H4 (cell line): Measurements from ENCODE around the gene NDUFA13. TPM values are rescaled to one million over a fixed set of nuclear protein-coding genes. Genes with fewer than 3 reads are reported as not detected.

Source experiments
- DNase-seq: peaks from one replicate; pipeline ENCODE4 v3.0.0-alpha.2; 2015; ENCODE audit warnings: low spot score
- total RNA-seq: library from RNA; depleted of rRNA; stranded (reverse); fragments of >200 nt; shearing (Covaris generic); gene quantifications from 2 replicates; pipeline ENCODE4 v1.2.3, GENCODE V29; 2014

NDUFA13 gene
- total RNA-seq, 1 experiment from 2014 or later = 89.2 TPM

- no peak for DNase-seq
These were observed 17.0 kb downstream of the NDUFA13 start for GRCh38 chr19:19532806-19533701.

GRCh38 chr19:19533841-19534240 is 17.8 kb downstream of the NDUFA13 start:
- no peak for DNase-seq

GRCh38 chr19:19534556-19535265 is 18.7 kb downstream of the NDUFA13 start:
- no peak for DNase-seq

GRCh38 chr19:19535311-19536191 is 19.5 kb downstream of the NDUFA13 start:
- DNase-seq = no peak

GRCh38 chr19:19537075-19538048 is 21.3 kb downstream of the NDUFA13 start:
- DNase-seq = no peak

GRCh38 chr19:19538061-19538784 is 22.2 kb downstream of the NDUFA13 start, which contains the start of gene CILP2:
Gene CILP2, plus strand, starts transcription at chr19:19538265. Its CDS starts 85 bp downstream, at chr19:19538350.
- no peak for DNase-seq

GRCh38 chr19:19538785-19539166 is 22.8 kb downstream of the NDUFA13 start:
- no peak for DNase-seq

- no peak for DNase-seq
These were observed 23.7 kb downstream of the NDUFA13 start for GRCh38 chr19:19539698-19540063.

- DNase-seq = no peak
These were observed 24.2 kb downstream of the NDUFA13 start for GRCh38 chr19:19540064-19540714.

- DNase-seq = no peak
These were observed 24.9 kb downstream of the NDUFA13 start for GRCh38 chr19:19540715-19541515.

- DNase-seq = no peak
These were observed 25.6 kb downstream of the NDUFA13 start for GRCh38 chr19:19541616-19542015.

GRCh38 chr19:19542507-19542906 is 26.5 kb downstream of the NDUFA13 start:
- DNase-seq = no peak

GRCh38 chr19:19543101-19543500 is 27.1 kb downstream of the NDUFA13 start:
- DNase-seq = no peak

- DNase-seq = no peak
These were observed 27.6 kb downstream of the NDUFA13 start for GRCh38 chr19:19543640-19544039.

GRCh38 chr19:19544257-19544953 is 28.4 kb downstream of the NDUFA13 start:
- no peak for DNase-seq

- no peak for DNase-seq
These were observed 29.0 kb downstream of the NDUFA13 start for GRCh38 chr19:19544954-19545591.

GRCh38 chr19:19545707-19546106 is 29.7 kb downstream of the NDUFA13 start:
- DNase-seq = no peak

GRCh38 chr19:19546751-19547162 is 30.7 kb downstream of the NDUFA13 start:
- no peak for DNase-seq
